Mucosa of rectum (tissue), 2 donors: ENCODE data around the gene FOXP2.
"Not testable (repeated sequence)": the region's sequence is repeated elsewhere in the genome, so short reads cannot be mapped to it uniquely, and the experiment has no call there.

Source experiments
- H3K27ac ChIP-seq, 2 donors: one replicate each; pipeline ENCODE4 v1.7.0; 2013; ENCODE audit warnings: inconsistent platforms in 2 of 2, low read depth in 2 of 2, low read length in 2 of 2
- H3K27me3 ChIP-seq, 2 donors: one replicate each; pipeline ENCODE4 v1.7.0; 2013; ENCODE audit warnings: low read length in 2 of 2; ENCODE audit not compliant: control insufficient read depth in 2 of 2, insufficient read depth in 2 of 2
- H3K36me3 ChIP-seq, 2 donors: one replicate each; pipeline ENCODE4 v1.7.0; 2013; ENCODE audit warnings: low read length in 2 of 2; ENCODE audit not compliant: control insufficient read depth in 2 of 2, insufficient read depth in 2 of 2
- H3K4me1 ChIP-seq, 2 donors: one replicate each; pipeline ENCODE4 v1.7.0; 2013; ENCODE audit warnings: low read length in 2 of 2, mild to moderate bottlenecking in 1 of 2; ENCODE audit not compliant: control insufficient read depth in 2 of 2, insufficient read depth in 2 of 2
- H3K4me3 ChIP-seq, 2 donors: one replicate each; pipeline ENCODE4 v1.7.0; 2013; ENCODE audit warnings: low read length in 2 of 2
- H3K9ac ChIP-seq, 2 donors: one replicate each; pipeline ENCODE4 v1.7.0; 2013; ENCODE audit warnings: low read length in 2 of 2, low read depth in 1 of 2, mild to moderate bottlenecking in 1 of 2
- H3K9me3 ChIP-seq, 2 donors: one replicate each; pipeline ENCODE4 v1.7.0; 2013; ENCODE audit warnings: low read length in 2 of 2; ENCODE audit not compliant: control insufficient read depth in 2 of 2
- donor health status: healthy.
- donor health status: Normal muscosa, but diverticular disease.

The FOXP2 gene

DNA sequence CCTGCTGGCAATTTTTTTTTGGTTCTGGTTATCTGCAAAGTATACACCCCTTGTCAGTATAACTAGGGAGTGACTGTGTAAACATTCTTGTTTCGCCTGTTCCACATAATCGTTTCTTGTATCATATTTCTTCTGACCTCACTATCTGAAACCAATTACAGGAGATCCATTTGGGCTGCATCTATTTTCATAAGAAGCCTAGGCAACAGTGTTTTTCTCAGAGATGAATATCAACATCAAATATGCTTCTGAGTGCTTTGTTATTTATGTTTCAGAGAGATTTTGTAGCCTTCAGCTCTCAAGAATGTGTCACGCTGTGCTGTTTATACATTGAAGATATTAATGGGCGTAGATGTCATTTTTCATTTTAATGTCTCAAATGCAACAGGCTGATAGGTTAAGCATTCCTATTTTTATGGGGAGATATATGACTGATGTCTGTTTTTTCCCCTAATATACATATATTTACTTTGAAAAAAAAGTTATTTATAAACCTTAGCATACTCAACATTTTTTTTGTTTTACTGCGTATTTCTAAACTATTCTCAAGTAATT is 115.5 kb downstream of the FOXP2 start:
- Histone ChIP-seq H3K27me3 (no peaks in the 10 kb centered on the region), H3K9ac (no peak overlapping the region), H3K4me3 (no peak overlapping the region), H3K36me3 (no peaks in the 10 kb centered on the region), H3K4me1 (peaks cover 0 to 1% of the 10 kb centered on the region in 2 donors), H3K27ac (no peak overlapping the region), H3K9me3 (no peaks in the 10 kb centered on the region)

DNA sequence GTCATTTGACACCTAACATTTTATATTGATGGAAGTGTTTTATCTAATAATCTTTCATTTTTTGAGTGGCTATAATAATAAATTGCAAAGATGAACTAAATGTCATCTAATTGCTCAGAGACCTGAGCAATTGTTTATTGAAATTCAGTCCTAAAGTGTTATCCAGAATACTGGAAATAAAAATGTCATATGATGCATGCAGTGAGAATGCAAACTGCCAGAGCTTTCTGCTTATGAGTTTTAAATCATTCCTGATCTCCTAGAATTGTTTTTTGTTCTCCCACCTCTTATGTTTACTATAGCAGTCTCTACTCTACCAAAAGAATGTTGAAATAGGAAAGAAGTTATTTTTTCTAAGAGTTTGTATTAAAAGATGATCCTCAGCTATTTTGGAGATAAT is 116.7 kb downstream of the FOXP2 start:
- Histone ChIP-seq H3K9me3 (no peaks in the 10 kb centered on the region), H3K4me1 (peaks cover 0 to 3% of the 10 kb centered on the region in 2 donors), H3K9ac (no peak overlapping the region), H3K36me3 (no peaks in the 10 kb centered on the region), H3K27me3 (no peaks in the 10 kb centered on the region), H3K4me3 (no peak overlapping the region), H3K27ac (no peak overlapping the region)

DNA sequence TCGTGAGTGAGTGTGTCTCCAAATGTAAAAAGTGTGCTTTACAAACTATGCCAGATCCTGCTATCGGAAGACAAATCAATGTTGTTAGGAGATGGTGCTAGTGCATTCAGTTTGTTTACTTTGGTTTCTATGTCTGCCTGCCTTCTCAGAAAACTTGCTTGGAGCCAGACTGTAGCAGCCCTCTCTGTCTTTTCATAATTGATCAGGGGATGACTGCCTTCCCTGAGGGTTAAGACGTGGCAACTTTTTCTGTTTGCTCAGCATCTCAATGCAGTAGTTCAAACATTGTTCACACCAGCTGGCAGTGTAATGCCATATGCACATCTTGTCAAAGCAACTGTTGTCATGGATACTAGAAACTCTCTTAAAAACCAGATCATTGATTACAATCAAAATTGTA is 118.5 kb downstream of the FOXP2 start:
- Histone ChIP-seq H3K4me3 (no peak overlapping the region), H3K4me1 (peaks cover 0 to 3% of the 10 kb centered on the region in 2 donors), H3K9ac (no peak overlapping the region), H3K36me3 (no peaks in the 10 kb centered on the region), H3K27me3 (no peaks in the 10 kb centered on the region), H3K9me3 (no peaks in the 10 kb centered on the region), H3K27ac (no peak overlapping the region)

DNA sequence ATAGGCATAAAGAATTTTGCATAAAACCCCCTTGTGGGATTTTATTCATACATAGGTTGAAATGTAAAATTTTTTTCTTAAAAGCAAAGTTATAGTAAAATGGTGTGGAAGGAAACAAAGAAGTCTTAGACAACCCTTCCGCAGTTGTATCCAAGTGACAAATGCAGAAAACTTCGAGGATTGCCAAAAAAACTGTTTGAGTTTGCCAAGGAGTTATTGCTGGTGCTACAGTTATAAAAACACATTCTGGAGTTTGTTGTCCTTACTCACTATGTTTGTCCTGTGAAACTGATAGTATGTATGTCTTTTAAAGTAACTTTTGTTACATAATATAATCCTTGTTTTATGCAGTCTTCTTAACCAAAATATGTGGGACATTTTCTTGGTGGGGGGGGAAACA is 120.3 kb downstream of the FOXP2 start:
- Histone ChIP-seq H3K36me3 (no peaks in the 10 kb centered on the region), H3K27ac (no peak overlapping the region), H3K4me1 (peaks cover 0 to 3% of the 10 kb centered on the region in 2 donors), H3K9me3 (no peaks in the 10 kb centered on the region), H3K9ac (no peak overlapping the region), H3K4me3 (no peak overlapping the region), H3K27me3 (no peaks in the 10 kb centered on the region)

DNA sequence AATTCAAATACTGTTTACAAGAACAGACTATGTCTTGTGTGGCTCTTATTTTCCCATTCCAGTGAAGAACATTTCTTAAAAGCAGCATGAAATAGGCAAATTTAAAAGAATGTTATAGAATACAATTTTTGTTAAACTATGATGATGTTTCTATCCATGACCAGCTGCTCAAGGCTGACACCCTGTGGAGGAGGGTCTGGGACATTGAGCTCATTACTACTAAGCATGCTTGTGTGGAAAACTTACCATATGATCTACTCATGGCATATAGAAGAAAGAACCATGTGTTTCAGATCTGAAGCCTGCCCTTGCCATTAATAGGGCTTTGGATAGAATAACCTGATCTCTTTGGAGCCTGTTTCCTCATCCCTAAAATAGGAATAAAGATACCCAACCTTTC is 125.0 kb downstream of the FOXP2 start:
- H3K4me3 ChIP-seq, result no peak overlapping the region
- H3K9ac ChIP-seq, result no peak overlapping the region
- H3K27ac ChIP-seq, result no peak overlapping the region
- no peaks in the 10 kb centered on the region for H3K9me3 ChIP-seq
- H3K4me1 ChIP-seq, result peaks cover 0 to 3% of the 10 kb centered on the region in 2 donors
- no peaks in the 10 kb centered on the region for H3K27me3 ChIP-seq
- no peaks in the 10 kb centered on the region for H3K36me3 ChIP-seq

DNA sequence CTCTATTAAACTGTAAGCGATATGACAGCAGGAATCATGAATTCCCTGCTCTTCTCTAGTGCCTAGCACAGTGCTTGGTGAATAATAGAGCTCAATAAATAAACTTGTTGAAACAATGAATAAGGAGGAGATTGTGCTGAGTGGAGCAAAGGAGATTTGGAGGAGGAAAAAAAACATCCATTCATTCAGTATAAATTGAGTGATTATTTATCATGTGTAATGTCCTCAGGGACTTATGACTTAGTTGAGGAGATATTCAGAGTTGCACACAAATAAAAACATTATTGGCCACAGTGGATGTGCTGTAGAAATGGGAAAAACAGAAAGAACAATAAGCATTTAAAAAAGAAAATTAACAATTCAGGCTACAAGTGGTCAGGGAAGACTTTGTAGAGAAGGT is 125.7 kb downstream of the FOXP2 start:
- H3K4me1 ChIP-seq, result peaks cover 0 to under 1% of the 10 kb centered on the region in 2 donors
- H3K27ac ChIP-seq, result no peak overlapping the region
- no peaks in the 10 kb centered on the region for H3K27me3 ChIP-seq
- no peaks in the 10 kb centered on the region for H3K36me3 ChIP-seq
- no peak overlapping the region for H3K9ac ChIP-seq
- no peaks in the 10 kb centered on the region for H3K9me3 ChIP-seq
- H3K4me3 ChIP-seq, result no peak overlapping the region

DNA sequence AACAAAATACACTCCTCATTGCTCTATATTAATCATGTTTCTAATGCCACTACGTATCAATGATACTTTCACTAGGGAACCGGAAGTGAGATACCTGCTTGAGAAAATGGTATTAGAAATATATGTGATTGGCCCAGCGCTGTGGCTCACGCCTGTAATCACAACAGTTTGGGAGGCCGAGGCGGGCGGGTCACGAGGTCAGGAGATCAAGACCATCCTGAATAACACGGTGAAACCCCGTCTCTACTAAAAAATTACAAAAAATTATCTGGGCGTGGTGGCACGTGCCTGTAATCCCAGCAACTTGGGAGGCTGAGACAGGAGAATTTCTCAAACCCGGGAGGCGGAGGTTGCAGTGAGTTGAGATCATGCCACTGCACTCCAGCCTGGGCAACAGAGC is 132.7 kb downstream of the FOXP2 start:
- H3K36me3 ChIP-seq, H3K9ac ChIP-seq: not testable (repeated sequence)

DNA sequence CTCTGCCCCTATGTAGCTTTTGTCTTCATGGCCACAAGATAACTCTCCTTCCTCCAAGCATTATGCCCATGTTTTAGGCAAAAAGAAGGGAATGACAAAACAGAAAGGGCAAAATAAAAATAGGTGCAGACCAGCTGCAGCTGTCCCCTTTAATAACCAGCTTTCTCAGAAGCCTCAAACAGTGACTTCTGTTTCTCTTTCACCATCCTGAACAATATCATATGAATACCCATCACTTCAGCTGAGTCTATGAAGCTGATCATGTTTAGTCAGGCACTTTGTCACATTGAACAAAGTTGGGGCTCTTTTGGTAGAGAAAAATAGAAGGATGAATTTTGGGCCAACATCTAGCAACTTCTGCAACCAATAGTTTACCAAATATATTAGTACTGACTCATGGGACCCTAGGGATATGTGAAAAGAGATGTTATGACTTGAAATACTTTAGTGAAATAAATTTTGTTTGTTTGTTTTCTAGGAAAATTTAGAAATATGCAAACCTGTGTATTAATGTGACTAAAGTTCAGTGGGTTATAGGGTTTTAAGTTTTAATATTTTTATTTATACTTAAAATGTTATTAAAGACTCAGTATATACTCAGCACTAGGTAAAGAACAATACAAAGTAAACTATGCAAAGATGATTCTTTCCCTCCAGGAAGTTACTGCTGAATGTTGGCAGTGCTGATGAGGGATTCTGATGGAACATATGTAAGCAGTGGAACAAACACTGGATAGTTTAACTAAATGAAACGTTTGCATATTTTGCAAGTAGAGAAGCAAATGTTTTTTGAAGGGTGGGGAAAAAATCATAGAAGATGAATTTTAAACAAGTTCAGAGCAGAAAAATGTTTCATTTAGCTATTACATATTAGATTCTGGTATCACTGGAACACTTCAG is 133.7 kb downstream of the FOXP2 start:
- Histone ChIP-seq H3K27ac (no peak overlapping the region), H3K36me3 (no peaks in the 10 kb centered on the region), H3K27me3 (no peaks in the 10 kb centered on the region), H3K4me1 (no peaks in the 10 kb centered on the region), H3K4me3 (no peak overlapping the region), H3K9me3 (no peaks in the 10 kb centered on the region), H3K9ac (no peak overlapping the region)

More for the DNA sequence above, 132.7 kb downstream of the FOXP2 start:
- H3K4me3 ChIP-seq, H3K27me3 ChIP-seq, H3K4me1 ChIP-seq, H3K27ac ChIP-seq, H3K9me3 ChIP-seq: not testable (repeated sequence)

DNA sequence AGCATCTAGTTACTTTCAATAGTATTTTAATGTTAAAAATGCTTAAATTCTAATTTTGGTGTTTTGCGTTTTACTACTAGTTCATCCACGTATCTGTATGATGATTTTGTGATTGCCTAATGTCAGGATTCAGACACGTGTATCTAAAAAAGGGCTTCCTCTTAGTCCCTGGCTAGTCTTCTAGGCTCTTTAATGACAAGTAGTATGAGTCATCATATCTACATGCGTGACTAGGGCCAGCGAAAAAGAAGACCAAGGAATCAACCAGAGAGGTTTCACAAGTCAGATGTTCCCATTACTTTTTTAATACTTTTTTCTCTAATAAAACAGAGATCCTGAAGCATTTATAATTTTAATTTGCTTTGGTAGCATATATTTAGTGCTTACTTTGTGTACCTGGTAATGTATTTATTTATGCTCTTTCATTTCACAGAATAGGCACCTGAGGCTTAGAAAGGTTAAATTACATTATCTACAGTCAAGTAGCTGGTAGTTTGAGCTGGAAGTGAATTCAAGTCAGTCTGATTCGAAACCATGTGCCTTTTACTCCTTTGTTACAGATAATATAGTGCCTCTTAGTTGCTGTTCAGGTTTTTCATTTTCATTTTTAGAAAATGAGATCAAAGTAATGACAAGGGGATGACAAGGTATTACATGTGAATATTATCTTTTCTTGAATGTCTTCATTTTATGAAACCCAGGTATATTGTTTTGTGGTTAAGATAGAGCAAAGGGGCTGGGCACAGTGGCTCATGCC is 140.3 kb downstream of the FOXP2 start:
- Histone ChIP-seq H3K27me3 (no peaks in the 10 kb centered on the region), H3K9ac (no peak overlapping the region), H3K4me3 (no peak overlapping the region), H3K4me1 (no peaks in the 10 kb centered on the region), H3K27ac (no peak overlapping the region), H3K9me3 (no peaks in the 10 kb centered on the region), H3K36me3 (no peaks in the 10 kb centered on the region)

DNA sequence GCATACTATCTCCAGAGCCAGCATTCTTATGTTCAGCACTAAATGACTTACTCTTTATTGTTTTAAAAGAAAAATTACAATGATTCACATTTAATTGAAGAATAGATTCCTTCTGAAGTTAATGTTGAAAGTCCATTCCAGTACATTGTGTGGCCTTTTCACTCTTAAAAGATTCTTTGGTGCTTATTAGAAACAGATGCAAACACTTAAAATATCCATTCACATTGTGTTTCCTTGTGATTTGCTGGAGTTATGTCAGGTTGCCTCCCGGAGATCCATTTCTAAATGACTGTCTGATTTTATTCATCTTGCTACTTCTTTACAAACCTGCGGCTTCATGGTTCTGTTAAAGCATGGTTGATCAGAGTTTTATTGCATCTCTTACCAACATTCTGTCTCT is 152.8 kb downstream of the FOXP2 start:
- Histone ChIP-seq H3K27me3 (no peaks in the 10 kb centered on the region), H3K9me3 (no peaks in the 10 kb centered on the region), H3K27ac (no peak overlapping the region), H3K4me1 (no peaks in the 10 kb centered on the region), H3K36me3 (no peaks in the 10 kb centered on the region), H3K4me3 (no peak overlapping the region), H3K9ac (no peak overlapping the region)
